ENCODE data around the gene IBSP. TPM values are rescaled to one million over a fixed set of nuclear protein-coding genes. Genes with fewer than 3 reads are reported as not detected.

The IBSP gene
- total RNA-seq: 0.19 and 0.56 TPM in 2 replicates

DNA sequence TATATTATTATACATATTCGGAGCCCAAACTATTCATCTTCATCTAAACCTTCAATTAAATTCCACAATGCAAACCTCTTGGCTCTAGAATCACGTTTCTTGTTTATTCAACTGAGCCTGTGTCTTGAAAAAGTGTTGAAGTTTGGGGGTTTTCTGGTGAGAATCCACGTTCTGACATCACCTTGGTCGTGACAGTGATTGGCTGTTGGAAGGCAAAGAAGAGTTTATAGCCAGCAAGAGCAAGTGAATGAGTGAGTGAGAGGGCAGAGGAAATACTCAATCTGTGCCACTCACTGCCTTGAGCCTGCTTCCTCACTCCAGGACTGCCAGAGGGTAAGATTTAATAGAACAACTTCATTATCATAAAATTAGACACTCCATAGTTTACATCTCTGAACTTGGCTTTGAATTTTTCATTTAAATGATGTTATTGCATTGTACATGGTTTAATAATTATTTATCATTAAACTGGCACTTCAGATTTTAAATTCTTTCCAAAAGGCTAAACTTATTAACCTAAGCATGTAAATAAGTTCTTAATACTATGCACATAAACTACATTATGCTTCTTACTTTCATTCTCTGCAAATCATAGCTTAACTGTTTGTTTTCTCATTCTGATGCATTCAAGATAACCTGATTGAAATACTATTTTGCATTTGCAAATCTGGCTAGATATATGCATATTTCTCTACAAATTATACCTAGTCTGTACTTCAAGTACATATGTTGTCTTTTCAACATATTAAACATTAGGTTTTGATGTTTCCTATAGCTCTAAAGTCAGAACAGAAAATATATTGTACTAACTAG, at the start of gene IBSP:
Gene IBSP (plus strand): TSS at position 254 of the 813 bp plus-strand sequence. CDS start 2,808 bp downstream, outside the sequence.

DNA sequence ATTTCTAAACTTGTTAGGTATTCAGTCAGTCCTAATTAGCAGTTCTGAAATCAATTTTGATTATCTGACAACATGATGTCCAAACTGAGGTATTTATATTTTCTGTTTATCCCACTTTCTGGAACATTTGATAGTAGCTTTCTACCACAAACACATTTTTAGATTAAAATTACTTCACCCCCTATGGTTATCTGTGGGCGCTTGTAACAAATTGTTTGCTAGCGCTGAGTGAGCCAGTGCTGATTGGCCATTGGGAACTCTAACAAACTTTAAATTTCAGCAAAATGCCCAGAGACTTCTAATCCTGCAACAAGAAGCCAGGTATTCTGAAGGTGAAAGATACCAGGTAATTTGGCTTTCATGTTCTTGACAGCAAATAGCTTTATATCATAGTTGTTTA, 33.3 kb downstream of the IBSP start, which contains the start of gene MEPE:
Gene MEPE (plus strand): TSS at position 301 of the 400 bp plus-strand sequence. CDS start 1,746 bp downstream, outside the sequence.

Other genes with a start within 250 kb of the IBSP start
- gene DSPP, start 191.0 kb upstream of the IBSP start, total RNA-seq: not detected in 2 replicates
- gene DMP1, start 149.3 kb upstream of the IBSP start, total RNA-seq: not detected in 2 replicates
- not detected in 2 replicates for gene MEPE, start 33.4 kb downstream of the IBSP start, total RNA-seq
- gene SPP1, start 176.2 kb downstream of the IBSP start, total RNA-seq: 10.7 and 26.5 TPM in 2 replicates
- 53.5 and 108 TPM in 2 replicates for gene PKD2, start 208.1 kb downstream of the IBSP start, total RNA-seq

All from regular cardiac myocyte (primary cell).